ENCODE data around the gene DCPS.

DNA sequence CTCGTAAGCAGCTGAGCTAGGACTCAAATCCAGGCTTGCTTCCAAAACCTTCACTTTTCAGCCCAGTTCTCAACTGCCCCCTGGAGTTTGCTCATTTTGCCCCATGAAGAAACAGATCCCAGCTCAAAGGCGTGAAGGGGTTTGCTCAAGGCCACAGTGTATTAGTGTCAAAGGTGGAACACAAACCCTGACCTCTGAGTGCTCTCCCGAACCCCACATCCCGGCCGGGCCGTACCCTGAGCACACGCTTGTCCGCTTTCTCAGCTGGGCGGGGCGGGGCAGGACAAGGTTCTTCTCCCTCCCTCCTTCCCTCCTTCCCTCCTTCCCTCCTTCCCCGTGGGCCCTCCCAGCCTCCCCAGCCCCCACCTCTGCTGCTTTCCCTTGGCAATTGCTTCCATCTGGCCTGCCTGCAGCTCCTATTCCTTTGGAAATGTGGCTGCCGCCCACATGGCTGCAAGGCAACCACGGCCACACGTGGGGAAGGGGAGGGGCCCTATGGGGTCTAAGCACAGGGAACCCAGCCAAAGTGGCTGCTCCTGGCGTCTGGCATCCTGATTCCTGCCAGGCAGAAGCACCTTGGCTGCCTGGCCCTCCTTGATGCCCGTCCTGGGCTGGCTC, 55.7 kb downstream of the DCPS start:
- TF ChIP-seq EZH2 (IDR thresholded peaks at IDR 0.05) (no peak), POLR2AphosphoS5 (IDR thresholded peaks at IDR 0.05; ENCODE audit: borderline replicate concordance, low read depth, low read length) (0 out of 2 replicates have a peak, but pooled peaks have one; percentile 5), FOXP2 (optimal IDR thresholded peaks at IDR 0.05; ENCODE audit: control extremely low read depth, extremely low read length, insufficient read depth) (peak; percentile 52)
